HCT116 (cell line): Measurements from ENCODE around the gene MAGIX. TPM values are rescaled to one million over a fixed set of nuclear protein-coding genes. Genes with fewer than 3 reads are reported as not detected.

ENCODE experiments used
- ATAC-seq: fragments of 200-7000 bp; cut with Tn5 transposase; 2 replicates; pipeline ENCODE4 v1.9.1; 2020; ENCODE audit warnings: mild to moderate bottlenecking, moderate library complexity
- BruUV-seq: library from RNA; stranded (reverse); fragments of 400-500 nt; replicated peaks from 2 replicates; lab custom pipeline; 2021; lab: Mats Ljungman, UMichigan
- CTCF ChIA-PET: fragments of 300-600 bp; sonication (Branson Sonifier 250); formaldehyde crosslinking; loops from one replicate; lab custom pipeline; 2021; ENCODE audit warnings: antibody characterized with exemption; lab: Charles Lee
- POLR2A ChIA-PET: fragments of 300-600, 350-600 bp; sonication (Branson Sonifier 250); formaldehyde crosslinking; loops from one replicate; lab custom pipeline; 2021; ENCODE audit warnings: antibody characterized with exemption; lab: Charles Lee
- RAD21 ChIA-PET, 2 experiments: fragments of 300-600 bp; sonication (Branson Sonifier 250); formaldehyde crosslinking; loops; one replicate each; lab custom pipeline; 2023; ENCODE audit warnings: low total read pairs in 2 of 2; ENCODE audit not compliant: uncharacterized antibody in 2 of 2, unreplicated experiment in 2 of 2, low non-redundant PET in 1 of 2; lab: Charles Lee
- DNase-seq: peaks from one replicate; pipeline ENCODE4 v3.0.0-alpha.2; 2010; ENCODE audit warnings: low read depth, low spot score
- H2AFZ ChIP-seq: fragments of 200-600 bp; shearing (Covaris generic), sonication (generic); 2 replicates; pipeline ENCODE4 v1.6.1; 2017; ENCODE audit warnings: low read depth, mixed run types, mixed read lengths, antibody characterized with exemption, low read length; ENCODE audit not compliant: poor library complexity, severe bottlenecking
- H3K27ac ChIP-seq: 2 replicates; pipeline ENCODE4 v1.5.1; 2012; ENCODE audit warnings: low read depth, low read length
- H3K27me3 ChIP-seq: fragments of 200-600 bp; sonication (generic); 2 replicates; pipeline ENCODE4 v1.6.1; 2016; ENCODE audit warnings: mixed run types, low read length, mixed read lengths; ENCODE audit not compliant: insufficient read depth
- H3K36me3 ChIP-seq, 2 experiments: fragments of 200-500 bp in 1 of 2; fragments of 200-600 bp in 1 of 2; sonication (Bioruptor generic) in 1 of 2; sonication (generic) in 1 of 2; 2 replicates each; pipeline versions ENCODE4 v1.5.1 to v1.6.1; 2014 to 2016; ENCODE audit warnings: low read length in 2 of 2, inconsistent platforms in 1 of 2, mixed read lengths in 1 of 2, mixed run types in 1 of 2; ENCODE audit not compliant: insufficient read depth in 2 of 2, control insufficient read depth in 1 of 2
- H3K4me1 ChIP-seq, 2 experiments: fragments of 200-600 bp in 1 of 2; sonication (generic) in 1 of 2; 2 replicates each; pipeline versions ENCODE4 v1.5.1 to v1.6.1; 2012 to 2017; ENCODE audit warnings: low read length in 2 of 2, inconsistent platforms in 1 of 2, mild to moderate bottlenecking in 1 of 2, mixed read lengths in 1 of 2, mixed run types in 1 of 2, moderate library complexity in 1 of 2; ENCODE audit not compliant: insufficient read depth in 2 of 2, control insufficient read depth in 1 of 2
- H3K4me2 ChIP-seq: fragments of 200-600 bp; sonication (generic); 2 replicates; pipeline ENCODE4 v1.6.1; 2017; ENCODE audit warnings: mixed run types, low read length, mixed read lengths
- H3K4me3 ChIP-seq, 2 experiments: fragments of 200-600 bp in 1 of 2; sonication (generic) in 1 of 2; replicated peaks in 1 of 2; 2 replicates each; pipeline ENCODE4 v1.5.1; 2011 to 2016; ENCODE audit warnings: low read length in 2 of 2, control low read depth in 1 of 2, low read depth in 1 of 2, mild to moderate bottlenecking in 1 of 2, mixed read lengths in 1 of 2, mixed run types in 1 of 2
- H3K79me2 ChIP-seq: fragments of 200-600 bp; sonication (generic); 2 replicates; pipeline ENCODE4 v1.6.1; 2017; ENCODE audit warnings: mild to moderate bottlenecking, mixed run types, low read length, moderate library complexity, mixed read lengths; ENCODE audit not compliant: insufficient read depth
- H3K9ac ChIP-seq: fragments of 200-600 bp; sonication (generic); 2 replicates; pipeline ENCODE4 v1.6.1; 2016; ENCODE audit warnings: low read length, mixed read lengths
- H3K9me2 ChIP-seq: fragments of 200-600 bp; sonication (generic), shearing (Covaris generic); 2 replicates; pipeline ENCODE4 v1.6.1; 2017; ENCODE audit warnings: mixed run types, mild to moderate bottlenecking, moderate library complexity; ENCODE audit not compliant: insufficient read depth
- H3K9me3 ChIP-seq, 2 experiments: fragments of 200-500 bp in 1 of 2; fragments of 200-600 bp in 1 of 2; sonication (Bioruptor generic) in 1 of 2; sonication (generic) in 1 of 2; 2 replicates each; pipeline ENCODE4 v1.6.1; 2014 to 2017; ENCODE audit warnings: low read length in 2 of 2, mixed read lengths in 2 of 2, inconsistent platforms in 1 of 2, low read depth in 1 of 2, mild to moderate bottlenecking in 1 of 2, mixed run types in 1 of 2, moderate library complexity in 1 of 2; ENCODE audit not compliant: control insufficient read depth in 1 of 2, insufficient read depth in 1 of 2
- H4K20me1 ChIP-seq: fragments of 200-600 bp; sonication (generic), shearing (Covaris generic); 2 replicates; pipeline ENCODE4 v1.6.1; 2017; ENCODE audit warnings: mixed run types, mild to moderate bottlenecking, moderate library complexity; ENCODE audit not compliant: insufficient read depth
- ATF3 ChIP-seq: IDR thresholded peaks from 2 replicates; pipeline ENCODE4 v1.6.1; 2012
- CBX3 ChIP-seq: IDR thresholded peaks from 2 replicates; pipeline ENCODE4 v1.6.1; 2012; ENCODE audit warnings: low read depth
- CEBPB ChIP-seq: IDR thresholded peaks from 2 replicates; pipeline ENCODE4 v1.6.1; 2012; ENCODE audit warnings: low read depth
- CTCF ChIP-seq, 3 experiments: fragments of 200-600 bp in 1 of 3; sonication (generic) in 1 of 3; IDR thresholded peaks in 2 of 3; conservative IDR thresholded peaks in 1 of 3; 2 replicates each; pipeline ENCODE4 v1.5.1; 2012 to 2017; ENCODE audit warnings: low read depth in 2 of 3, low read length in 2 of 3, antibody characterized with exemption in 1 of 3, borderline replicate concordance in 1 of 3, control low read depth in 1 of 3, mild to moderate bottlenecking in 1 of 3, mixed read lengths in 1 of 3, mixed run types in 1 of 3, moderate library complexity in 1 of 3; ENCODE audit not compliant: insufficient read depth in 1 of 3
- ELF1 ChIP-seq: IDR thresholded peaks from 2 replicates; pipeline ENCODE4 v1.6.1; 2012; ENCODE audit warnings: low read depth, borderline replicate concordance
- JUND ChIP-seq: IDR thresholded peaks from 2 replicates; pipeline ENCODE4 v1.6.1; 2012
- MAX ChIP-seq: IDR thresholded peaks from 2 replicates; pipeline ENCODE4 v1.6.1; 2012
- POLR2AphosphoS5 ChIP-seq: IDR thresholded peaks from 2 replicates; pipeline ENCODE4 v1.6.1; 2011; ENCODE audit warnings: mild to moderate bottlenecking, low read depth, low read length, moderate library complexity
- REST ChIP-seq: IDR thresholded peaks from 2 replicates; pipeline ENCODE4 v1.6.1; 2012; ENCODE audit warnings: low read depth
- SIN3A ChIP-seq: IDR thresholded peaks from 2 replicates; pipeline ENCODE4 v1.6.1; 2012; ENCODE audit warnings: low read depth
- SP1 ChIP-seq: IDR thresholded peaks from 2 replicates; pipeline ENCODE4 v1.6.1; 2012; ENCODE audit warnings: low read depth
- SRF ChIP-seq: IDR thresholded peaks from 2 replicates; pipeline ENCODE4 v1.6.1; 2012; ENCODE audit warnings: low read depth
- TCF7L2 ChIP-seq: IDR thresholded peaks from 2 replicates; pipeline ENCODE4 v1.7.0; 2011; ENCODE audit warnings: borderline replicate concordance, inconsistent platforms; ENCODE audit not compliant: insufficient read depth, insufficient read length; ENCODE audit errors: extremely low read depth
- ZFX ChIP-seq: fragments of 450-650 bp; IDR thresholded peaks from 2 replicates; pipeline ENCODE4 v1.6.1; 2017
- ZNF274 ChIP-seq: fragments of 200-500 bp; sonication (Bioruptor generic); IDR thresholded peaks from 2 replicates; pipeline ENCODE4 v1.6.1; 2014; ENCODE audit warnings: mild to moderate bottlenecking, low read depth, low read length, inconsistent platforms
- intact Hi-C: fragments of 100-400 bp; cut with micrococcal nuclease; formaldehyde crosslinking; loops from 2 replicates; pipeline ENCODE4 v1.10.0; 2022
- total RNA-seq: library from RNA; stranded (reverse); gene quantifications from one replicate; pipeline ENCODE4 v1.2.1, GENCODE V29; 2021; ENCODE audit not compliant: unreplicated experiment

Gene MAGIX
- total RNA-seq, 1 experiment from 2014 or later: 2.6 TPM

GRCh38 chrX:49147282-49147681 is 15.3 kb upstream of the MAGIX start:
- intact Hi-C loops: no loop called here
- CTCF ChIA-PET: no interaction called here

GRCh38 chrX:49147936-49148335 is 14.6 kb upstream of the MAGIX start:
- POLR2A ChIA-PET: no interaction called here
- ATAC-seq: no peak
- Histone ChIP-seq H3K27ac (no peak overlapping the region), H3K4me2 (no peak overlapping the region), H3K27me3 (no peaks in the 10 kb centered on the region), H3K4me1 (peaks cover 0 to 4% of the 10 kb centered on the region in 2 experiments; a peak in 1 of 4 replicates), H3K36me3 (no peaks in the 10 kb centered on the region), H3K79me2 (no peaks in the 10 kb centered on the region), H3K9me2 (no peaks in the 10 kb centered on the region), H4K20me1 (no peaks in the 10 kb centered on the region), H3K9ac (no peak overlapping the region), H3K4me3 (no peak overlapping the region), H3K9me3 (no peaks in the 10 kb centered on the region), H2AFZ (no peak overlapping the region)
- RAD21 ChIA-PET: no interaction called here
- intact Hi-C loops: no loop called here
- no TSS peak for BruUV-seq
- CTCF ChIA-PET: no interaction called here
- no peak for DNase-seq
- TF ChIP-seq POLR2AphosphoS5 (no peak), CTCF (IDR thresholded peaks at IDR 0.05 in 2 of 3, conservative IDR thresholded peaks at IDR 0.05 in 1 of 3; ENCODE audit: borderline replicate concordance in 1 of 3, insufficient read depth in 1 of 3, low read depth in 2 of 3, low read length in 2 of 3) (no peak), MAX (no peak), SP1 (no peak), ELF1 (no peak), REST (no peak), ZFX (no peak), SRF (no peak), SIN3A (no peak), CEBPB (no peak), CBX3 (no peak), TCF7L2 (no peak)

More at GRCh38 chrX:49147282-49147681, 15.3 kb upstream of the MAGIX start:
- no peak overlapping the region for H3K4me2 ChIP-seq
- peaks cover 0 to 4% of the 10 kb centered on the region in 2 experiments; a peak in 1 of 4 replicates for H3K4me1 ChIP-seq
- no peak overlapping the region for H3K9ac ChIP-seq
- no peak overlapping the region for H2AFZ ChIP-seq
- no peak overlapping the region for H3K4me3 ChIP-seq
- no peaks in the 10 kb centered on the region for H3K27me3 ChIP-seq
- no peak for DNase-seq
- H3K27ac ChIP-seq: no peak overlapping the region
- POLR2A ChIA-PET: no interaction called here
- no peaks in the 10 kb centered on the region for H3K9me3 ChIP-seq
- no peaks in the 10 kb centered on the region for H4K20me1 ChIP-seq
- no TSS peak for BruUV-seq
- H3K79me2 ChIP-seq: no peaks in the 10 kb centered on the region
- no peaks in the 10 kb centered on the region for H3K36me3 ChIP-seq
- no peak for TF ChIP-seq ELF1
- TF ChIP-seq ZNF274: no peak
- no peak for TF ChIP-seq JUND
- no peak for TF ChIP-seq ATF3
- ATAC-seq: no peak
- no peaks in the 10 kb centered on the region for H3K9me2 ChIP-seq
- RAD21 ChIA-PET: no interaction called here
